HepG2 (cell line): Measurements from ENCODE around the gene STARD10. TPM values are rescaled to one million over a fixed set of nuclear protein-coding genes. Genes with fewer than 3 reads are reported as not detected.
A peak's percentile ranks its signal among the peaks of the same experiment; 100 is the strongest.

Source experiments
- HIVEP1 ChIP-seq: sonication (generic); formaldehyde crosslinking; IDR thresholded peaks from 2 replicates; pipeline ENCODE4 v1.4.0; 2020; ENCODE audit warnings: mild to moderate bottlenecking, missing genetic modification reagents
- HOXA5 ChIP-seq: sonication (generic); formaldehyde crosslinking; IDR thresholded peaks from 2 replicates; pipeline ENCODE4 v1.4.0; 2020; ENCODE audit warnings: missing genetic modification reagents
- MXD3 ChIP-seq: IDR thresholded peaks from 2 replicates; pipeline ENCODE4 v1.6.1; 2016; ENCODE audit warnings: mild to moderate bottlenecking, missing biosample characterization, missing genetic modification reagents
- NCOA2 ChIP-seq: sonication (generic); formaldehyde crosslinking; IDR thresholded peaks from 2 replicates; pipeline ENCODE4 v1.8.0; 2022; ENCODE audit warnings: inconsistent platforms
- NFIB ChIP-seq: sonication (generic); formaldehyde crosslinking; IDR thresholded peaks from 2 replicates; pipeline ENCODE4 v1.9.0; 2021; ENCODE audit warnings: missing genetic modification reagents, mild to moderate bottlenecking, borderline replicate concordance
- NONO ChIP-seq, 2 experiments: fragments of 450-650 bp in 1 of 2; sonication (generic) in 1 of 2; formaldehyde crosslinking in 1 of 2; IDR thresholded peaks in 1 of 2; conservative IDR thresholded peaks in 1 of 2; 2 replicates each; pipeline versions ENCODE4 v1.6.1 to v1.8.0; 2017 to 2022; ENCODE audit warnings: mild to moderate bottlenecking in 1 of 2, missing genetic modification reagents in 1 of 2, moderate library complexity in 1 of 2
- PHB2 ChIP-seq: fragments of 450-650 bp; IDR thresholded peaks from 2 replicates; pipeline ENCODE4 v1.6.1; 2018; ENCODE audit not compliant: partially characterized antibody
- PRMT3 ChIP-seq: sonication (generic); formaldehyde crosslinking; IDR thresholded peaks from 2 replicates; pipeline ENCODE4 v1.8.1; 2022; ENCODE audit warnings: low read depth, mild to moderate bottlenecking, moderate library complexity, missing genetic modification reagents, borderline replicate concordance
- REL ChIP-seq: sonication (generic); formaldehyde crosslinking; conservative IDR thresholded peaks from 2 replicates; pipeline ENCODE4 v1.8.0; 2022; ENCODE audit warnings: mild to moderate bottlenecking, missing genetic modification reagents, moderate library complexity
- SIX4 ChIP-seq: sonication (generic); formaldehyde crosslinking; IDR thresholded peaks from 2 replicates; pipeline ENCODE4 v1.4.0; 2020; ENCODE audit warnings: missing genetic modification reagents
- SP140L ChIP-seq: sonication (generic); formaldehyde crosslinking; IDR thresholded peaks from 2 replicates; pipeline ENCODE4 v1.4.0; 2020; ENCODE audit warnings: missing genetic modification reagents, borderline replicate concordance
- XRCC5 ChIP-seq: fragments of 200-400 bp; formaldehyde crosslinking; optimal IDR thresholded peaks from 2 replicates; pipeline ENCODE3; 2017; ENCODE audit warnings: mild to moderate bottlenecking, low read length
- ZFP90 ChIP-seq: sonication (generic); formaldehyde crosslinking; IDR thresholded peaks from 2 replicates; pipeline ENCODE4 v1.8.0; 2022; ENCODE audit warnings: missing genetic modification reagents, mild to moderate bottlenecking, inconsistent platforms, borderline replicate concordance
- ZNF121 ChIP-seq: sonication (generic); formaldehyde crosslinking; IDR thresholded peaks from 2 replicates; pipeline ENCODE4 v1.5.0; 2020; ENCODE audit warnings: mild to moderate bottlenecking, missing genetic modification reagents
- ZNF503 ChIP-seq: sonication (generic); formaldehyde crosslinking; IDR thresholded peaks from 2 replicates; pipeline ENCODE4 v1.4.0; 2020; ENCODE audit warnings: missing genetic modification reagents
- ZNF547 ChIP-seq: sonication (generic); formaldehyde crosslinking; IDR thresholded peaks from 2 replicates; pipeline ENCODE4 v1.5.1; 2020; ENCODE audit warnings: mild to moderate bottlenecking, missing genetic modification reagents
- ZNF740 ChIP-seq: sonication (generic); formaldehyde crosslinking; IDR thresholded peaks from 2 replicates; pipeline ENCODE4 v1.4.0; 2020; ENCODE audit warnings: missing genetic modification reagents
- ZNF850 ChIP-seq: sonication (generic); formaldehyde crosslinking; conservative IDR thresholded peaks from 2 replicates; pipeline ENCODE4 v1.9.0; 2021; ENCODE audit warnings: mild to moderate bottlenecking, missing genetic modification reagents
- polyA plus RNA-seq, 8 experiments: library from polyadenylated mRNA; depleted of rRNA in 3 of 8; stranded (reverse) in 7 of 8; unstranded in 1 of 8; fragments of >200 nt; fragmentation: Illumina TruSeq in 4 of 8; extraction: Trizol in 4 of 8; gene quantifications; 2 replicates each; pipeline versions ENCODE4 v1.2.1 to v1.2.3, GENCODE V29; 2011 to 2016; ENCODE audit warnings: low read depth in 4 of 8, missing spikeins in 1 of 8, mixed read lengths in 1 of 8; ENCODE audit not compliant: insufficient read depth in 1 of 8
- total RNA-seq, 5 experiments: library from RNA; depleted of rRNA; stranded (reverse); fragments of >200 nt; fragmentation: Illumina TruSeq; extraction: Trizol; gene quantifications; 2 replicates each; pipeline ENCODE4 v1.2.3, GENCODE V29; 2016; ENCODE audit warnings: low read depth in 1 of 5
- TF ChIP-seq, protein P1 (sequence below): sonication (generic); formaldehyde crosslinking; IDR thresholded peaks from 2 replicates; pipeline ENCODE4 v1.4.0; 2020; ENCODE audit warnings: low read depth, missing genetic modification reagents
- TF ChIP-seq, protein P2 (sequence below): sonication (generic); formaldehyde crosslinking; IDR thresholded peaks from 2 replicates; pipeline ENCODE4 v1.8.1; 2022; ENCODE audit warnings: mild to moderate bottlenecking, missing genetic modification reagents

Gene STARD10
- total and polyA plus RNA-seq, 2 of the 13 experiments (the other 11 are each of a cell fraction or from before 2014, with no cell fraction given) = 260 to 341 TPM

- TF ChIP-seq, protein P1, sequence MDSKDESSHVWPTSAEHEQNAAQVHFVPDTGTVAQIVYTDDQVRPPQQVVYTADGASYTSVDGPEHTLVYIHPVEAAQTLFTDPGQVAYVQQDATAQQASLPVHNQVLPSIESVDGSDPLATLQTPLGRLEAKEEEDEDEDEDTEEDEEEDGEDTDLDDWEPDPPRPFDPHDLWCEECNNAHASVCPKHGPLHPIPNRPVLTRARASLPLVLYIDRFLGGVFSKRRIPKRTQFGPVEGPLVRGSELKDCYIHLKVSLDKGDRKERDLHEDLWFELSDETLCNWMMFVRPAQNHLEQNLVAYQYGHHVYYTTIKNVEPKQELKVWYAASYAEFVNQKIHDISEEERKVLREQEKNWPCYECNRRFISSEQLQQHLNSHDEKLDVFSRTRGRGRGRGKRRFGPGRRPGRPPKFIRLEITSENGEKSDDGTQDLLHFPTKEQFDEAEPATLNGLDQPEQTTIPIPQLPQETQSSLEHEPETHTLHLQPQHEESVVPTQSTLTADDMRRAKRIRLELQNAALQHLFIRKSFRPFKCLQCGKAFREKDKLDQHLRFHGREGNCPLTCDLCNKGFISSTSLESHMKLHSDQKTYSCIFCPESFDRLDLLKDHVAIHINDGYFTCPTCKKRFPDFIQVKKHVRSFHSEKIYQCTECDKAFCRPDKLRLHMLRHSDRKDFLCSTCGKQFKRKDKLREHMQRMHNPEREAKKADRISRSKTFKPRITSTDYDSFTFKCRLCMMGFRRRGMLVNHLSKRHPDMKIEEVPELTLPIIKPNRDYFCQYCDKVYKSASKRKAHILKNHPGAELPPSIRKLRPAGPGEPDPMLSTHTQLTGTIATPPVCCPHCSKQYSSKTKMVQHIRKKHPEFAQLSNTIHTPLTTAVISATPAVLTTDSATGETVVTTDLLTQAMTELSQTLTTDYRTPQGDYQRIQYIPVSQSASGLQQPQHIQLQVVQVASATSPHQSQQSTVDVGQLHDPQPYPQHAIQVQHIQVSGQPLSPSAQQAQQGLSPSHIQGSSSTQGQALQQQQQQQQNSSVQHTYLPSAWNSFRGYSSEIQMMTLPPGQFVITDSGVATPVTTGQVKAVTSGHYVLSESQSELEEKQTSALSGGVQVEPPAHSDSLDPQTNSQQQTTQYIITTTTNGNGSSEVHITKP = peak; percentile 69
- TF ChIP-seq SIX4 (CRISPR knock-in tag) (no peak), NCOA2 (CRISPR knock-in tag) (no peak), ZNF503 (CRISPR knock-in tag) (no peak), ZNF740 (CRISPR knock-in tag) (peak; percentile 98), HOXA5 (CRISPR knock-in tag) (no peak), ZNF547 (CRISPR knock-in tag) (no peak), NONO (IDR thresholded peaks at IDR 0.05) (no peak), NONO (CRISPR knock-in tag; conservative IDR thresholded peaks at IDR 0.05) (no peak), MXD3 (no peak), SP140L (CRISPR knock-in tag) (no peak), XRCC5 (peak; percentile 53), PHB2 (no peak), NFIB (no peak), PRMT3 (CRISPR knock-in tag) (no peak), ZNF850 (CRISPR knock-in tag) (no peak), HIVEP1 (no peak), ZFP90 (CRISPR knock-in tag) (no peak), ZNF121 (CRISPR knock-in tag) (no peak), REL (CRISPR knock-in tag) (no peak)
- TF ChIP-seq, protein P2, sequence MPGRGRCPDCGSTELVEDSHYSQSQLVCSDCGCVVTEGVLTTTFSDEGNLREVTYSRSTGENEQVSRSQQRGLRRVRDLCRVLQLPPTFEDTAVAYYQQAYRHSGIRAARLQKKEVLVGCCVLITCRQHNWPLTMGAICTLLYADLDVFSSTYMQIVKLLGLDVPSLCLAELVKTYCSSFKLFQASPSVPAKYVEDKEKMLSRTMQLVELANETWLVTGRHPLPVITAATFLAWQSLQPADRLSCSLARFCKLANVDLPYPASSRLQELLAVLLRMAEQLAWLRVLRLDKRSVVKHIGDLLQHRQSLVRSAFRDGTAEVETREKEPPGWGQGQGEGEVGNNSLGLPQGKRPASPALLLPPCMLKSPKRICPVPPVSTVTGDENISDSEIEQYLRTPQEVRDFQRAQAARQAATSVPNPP (CRISPR knock-in tag) = no peak
These were observed 68.8 kb downstream of the STARD10 start (continued) for GRCh38 chr11:72724851-72725723.
